Stimulated activated CD4-positive, alpha-beta T cell treated with anti-CD3 and anti-CD28 coated beads, Interleukin-15, amount 100 ng/mL, for 48 hours (primary cell): ENCODE measurements around the gene PBOV1.

Experiments
- DNase-seq, 2 donors: peaks; one replicate each; pipeline ENCODE4 v3.0.0-alpha.2; 2020; ENCODE audit warnings: low read depth in 2 of 2

Gene PBOV1

DNA sequence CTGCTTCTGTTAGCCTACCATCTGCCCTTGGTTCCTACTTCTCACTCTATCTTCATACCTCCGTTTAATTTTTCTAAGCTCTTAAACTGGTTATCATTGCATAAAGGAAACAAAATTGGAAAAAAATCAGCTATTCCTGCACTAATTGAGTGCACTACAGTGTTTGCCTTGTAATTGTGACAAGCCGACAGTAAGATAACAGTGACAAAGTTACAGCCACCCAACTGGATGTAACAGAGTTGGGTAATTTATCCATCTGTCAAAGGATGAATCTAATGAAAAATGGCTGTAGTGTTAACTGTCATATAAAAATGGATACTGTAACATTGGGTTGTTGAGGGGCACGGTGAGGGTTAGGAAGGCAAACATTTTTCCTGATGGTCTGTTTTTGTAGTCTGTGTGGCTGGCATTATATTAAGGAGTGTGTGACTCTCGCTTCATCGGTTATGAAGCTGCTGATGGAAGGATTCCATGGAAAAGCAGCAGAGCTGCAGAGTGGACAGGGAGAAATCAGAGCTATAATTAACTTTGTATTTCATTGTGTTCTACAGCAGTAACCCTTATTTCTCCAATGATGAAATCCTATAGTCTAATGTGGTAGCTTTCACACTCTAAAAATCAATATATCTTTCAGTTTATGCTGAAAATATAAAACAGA, 12.7 kb downstream of the PBOV1 start:
- DNase-seq = no peak

DNA sequence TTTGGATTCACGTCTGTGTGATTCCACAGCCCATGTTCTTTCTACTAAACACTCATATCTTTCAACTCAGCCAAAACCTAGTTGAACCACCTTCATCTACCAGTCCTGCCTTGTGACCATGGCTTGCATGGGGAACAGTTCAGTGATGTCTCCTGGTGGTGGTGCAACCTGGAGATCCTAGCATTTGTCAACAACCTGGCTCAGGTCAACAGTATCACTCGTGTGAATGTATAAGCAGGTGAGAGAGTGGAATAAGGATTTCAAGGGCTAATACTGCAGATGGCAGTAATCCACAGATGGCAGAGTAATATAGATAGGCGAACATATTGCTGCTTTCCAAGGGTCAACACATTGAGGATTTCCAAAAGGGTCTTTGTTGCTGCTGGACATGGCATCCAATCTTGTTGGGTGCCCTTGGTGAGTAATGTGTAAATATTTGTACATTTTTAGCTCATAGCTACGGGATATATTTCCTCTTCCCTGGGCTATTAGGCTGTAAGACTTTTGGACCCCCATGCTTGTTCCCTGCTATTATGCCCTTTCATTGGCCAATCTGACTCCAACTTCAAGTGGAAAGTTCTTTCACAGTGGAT, 13.4 kb downstream of the PBOV1 start:
- DNase-seq = no peak

DNA sequence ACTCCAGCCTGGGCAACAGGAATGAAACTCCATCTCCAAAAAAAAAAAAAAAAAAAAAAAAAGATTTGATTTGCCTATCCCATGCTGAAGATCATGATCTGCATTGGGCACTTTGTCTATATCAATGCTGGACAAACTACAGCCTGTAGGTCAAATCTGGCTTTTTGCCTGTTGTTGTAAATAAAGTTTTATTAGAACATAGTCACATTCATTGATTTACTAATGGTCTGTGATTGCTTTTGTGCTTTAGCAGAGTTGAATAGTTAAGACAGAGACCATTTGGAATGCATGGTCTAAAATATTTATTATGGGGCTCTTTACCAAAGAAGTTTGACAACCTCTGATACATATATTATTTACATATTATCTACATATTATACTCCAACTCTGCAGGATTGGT, 14.0 kb downstream of the PBOV1 start:
- no peak for DNase-seq

DNA sequence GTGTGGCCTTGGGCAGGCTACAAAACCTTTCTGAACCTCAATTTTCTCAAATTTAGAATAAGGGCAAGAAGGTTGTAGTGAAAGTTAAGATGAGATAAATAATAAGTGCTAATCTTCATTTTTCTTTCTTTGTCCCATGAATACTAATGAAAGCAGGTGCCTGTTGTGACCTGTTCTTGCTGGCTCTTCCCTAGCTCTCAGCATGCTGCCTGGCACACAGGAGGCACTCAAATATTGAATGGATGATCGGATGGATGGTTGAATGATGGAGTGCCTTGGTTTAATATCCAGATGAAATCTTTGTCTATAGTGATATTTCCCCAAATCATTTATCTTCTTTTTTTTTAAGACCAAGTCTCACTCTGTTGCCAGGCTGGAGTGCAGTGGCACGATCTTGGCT, 15.0 kb downstream of the PBOV1 start:
- DNase-seq = no peak

DNA sequence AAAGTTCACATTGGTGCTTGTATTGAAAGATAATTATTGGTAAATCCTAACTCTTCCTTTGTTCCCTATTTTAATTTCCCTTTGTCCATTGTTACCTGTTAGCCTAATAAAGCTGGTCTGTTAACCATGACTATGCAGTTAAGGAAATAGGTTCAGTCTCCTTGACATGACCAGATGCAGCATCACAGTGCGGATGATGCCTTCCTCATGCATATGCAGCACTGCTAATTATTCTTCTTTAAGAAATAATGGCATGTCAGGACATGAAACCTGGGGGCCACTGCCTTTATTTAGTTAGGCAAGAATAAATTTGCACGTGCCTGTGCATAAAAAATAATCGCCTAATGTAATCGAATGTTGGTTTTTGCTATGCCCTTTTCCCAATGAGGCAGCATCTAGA, 16.5 kb downstream of the PBOV1 start:
- no peak for DNase-seq

DNA sequence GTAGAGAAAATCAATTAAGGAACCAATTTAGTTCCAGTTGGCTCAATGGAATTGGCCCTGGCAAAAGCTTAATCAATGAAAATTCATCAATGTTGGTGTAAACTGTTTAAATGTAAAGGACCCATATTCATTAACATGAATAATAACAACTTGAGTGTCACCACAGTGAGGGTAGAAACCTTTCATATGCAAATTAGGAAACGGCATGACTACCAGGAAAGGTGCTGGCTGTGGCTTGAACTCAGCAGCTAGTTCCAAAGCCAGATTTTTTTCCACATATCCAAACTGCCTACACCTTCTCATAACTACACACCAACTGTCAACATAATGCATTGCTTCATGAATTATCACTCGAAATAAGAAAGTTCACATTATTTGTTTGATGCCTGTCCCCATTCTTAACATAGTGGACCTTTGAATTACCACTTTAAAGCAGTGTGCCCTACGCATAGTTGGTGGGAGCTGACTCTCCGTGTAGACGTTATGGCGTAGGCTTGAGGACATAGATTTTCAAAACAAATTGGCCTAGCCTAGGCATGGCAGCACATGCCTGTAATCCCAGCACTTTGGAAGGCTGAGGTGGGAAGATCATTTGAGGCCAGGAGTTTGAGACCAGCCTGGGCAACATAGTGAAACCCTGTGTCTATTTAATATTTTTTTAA, 19.7 kb downstream of the PBOV1 start:
- no peak for DNase-seq

DNA sequence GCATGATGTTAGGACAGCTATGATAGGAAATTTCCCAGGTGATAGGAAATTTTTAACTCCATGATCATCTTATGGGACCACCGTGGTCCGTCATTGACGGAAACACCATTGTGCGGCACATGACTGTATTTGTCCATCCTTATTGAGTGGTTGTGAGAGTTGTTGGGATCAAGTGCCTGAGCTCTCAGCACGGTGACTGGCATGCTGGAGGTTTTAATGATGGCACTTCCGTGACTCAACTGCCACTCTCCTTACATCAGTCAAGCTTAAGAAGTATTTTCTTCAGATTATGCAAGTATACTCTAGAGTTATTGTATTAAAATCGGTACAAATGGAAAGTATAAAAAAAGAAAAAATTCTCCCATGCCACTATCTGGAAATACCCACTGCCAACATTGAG, 20.7 kb downstream of the PBOV1 start:
- DNase-seq = no peak

DNA sequence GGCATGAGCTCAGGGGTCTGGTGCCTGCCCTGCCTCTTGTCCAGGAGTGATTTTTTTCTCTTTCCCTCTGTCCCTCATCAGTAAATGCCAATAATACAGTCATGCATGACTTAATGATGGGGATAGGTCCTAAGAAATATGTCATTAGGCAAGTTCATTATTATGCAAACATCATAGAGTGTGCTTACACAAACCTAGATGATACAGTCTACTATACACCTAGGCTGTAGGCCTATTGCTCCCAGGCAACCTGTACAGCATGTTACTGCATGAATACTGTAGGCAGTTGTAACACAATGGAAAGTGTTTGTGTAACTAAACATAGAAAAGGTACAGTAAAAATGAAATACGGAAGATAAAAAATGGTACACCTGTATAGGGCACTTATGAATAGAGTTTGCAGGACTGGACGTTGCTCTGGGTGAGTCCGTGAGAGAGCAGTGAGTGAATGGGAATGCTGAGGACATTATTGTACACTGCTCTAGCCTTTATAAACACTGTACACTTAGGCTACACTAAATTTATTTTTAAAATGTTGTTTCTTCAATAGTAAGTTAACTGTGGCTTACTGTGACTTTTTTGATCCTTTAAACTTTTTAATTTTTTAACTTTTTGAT, 22.1 kb downstream of the PBOV1 start:
- no peak for DNase-seq

DNA sequence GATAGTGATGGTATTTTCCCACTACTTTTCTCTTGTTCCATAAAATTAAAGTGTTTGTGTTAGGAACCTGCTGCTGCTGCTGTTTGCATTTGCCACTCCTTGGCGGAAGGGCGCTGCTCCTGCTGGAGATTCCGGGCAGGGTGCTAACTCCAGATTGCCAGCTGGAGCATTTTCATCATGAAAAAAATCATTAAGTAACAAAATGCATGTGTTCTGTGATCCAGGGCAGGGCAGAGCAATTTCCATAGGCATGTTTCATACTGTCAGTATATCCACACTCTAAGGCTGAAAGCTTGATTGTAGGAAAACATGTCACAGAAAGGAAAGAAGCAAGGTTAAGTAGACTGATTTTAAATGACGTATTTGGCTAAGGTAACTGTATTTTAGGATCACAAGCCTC, 24.0 kb downstream of the PBOV1 start:
- DNase-seq = no peak

DNA sequence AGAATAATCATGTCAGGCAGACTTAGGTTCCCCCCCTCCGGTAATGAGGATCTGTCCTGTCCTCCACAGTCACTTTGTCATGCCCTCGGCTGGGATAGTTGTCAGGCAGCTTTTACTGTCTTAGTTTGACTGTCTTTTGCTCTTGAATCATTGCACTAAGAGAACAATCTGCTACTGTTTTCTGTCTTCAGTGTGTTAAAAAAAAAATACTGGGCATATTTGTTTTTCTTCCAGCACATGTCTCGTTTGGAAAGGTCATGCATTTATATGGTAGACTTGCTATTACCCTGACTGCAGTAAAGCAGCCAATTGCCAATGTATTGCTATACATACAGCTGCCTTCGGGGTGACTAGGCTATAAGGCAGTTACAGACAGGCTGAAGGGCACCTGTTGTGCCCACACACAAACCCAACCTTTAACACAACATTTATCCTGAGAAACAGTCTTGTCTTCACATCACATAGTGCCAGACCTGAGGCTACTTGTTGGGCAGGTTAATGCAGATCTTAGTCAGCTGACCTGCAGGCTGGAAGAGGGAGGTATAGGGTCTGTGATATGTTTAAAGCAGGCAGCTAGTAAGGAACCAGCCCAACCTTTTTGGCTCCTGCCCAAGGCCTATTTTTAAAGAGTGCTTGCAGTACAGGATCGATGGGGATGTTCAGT, 29.9 kb downstream of the PBOV1 start:
- no peak for DNase-seq

DNA sequence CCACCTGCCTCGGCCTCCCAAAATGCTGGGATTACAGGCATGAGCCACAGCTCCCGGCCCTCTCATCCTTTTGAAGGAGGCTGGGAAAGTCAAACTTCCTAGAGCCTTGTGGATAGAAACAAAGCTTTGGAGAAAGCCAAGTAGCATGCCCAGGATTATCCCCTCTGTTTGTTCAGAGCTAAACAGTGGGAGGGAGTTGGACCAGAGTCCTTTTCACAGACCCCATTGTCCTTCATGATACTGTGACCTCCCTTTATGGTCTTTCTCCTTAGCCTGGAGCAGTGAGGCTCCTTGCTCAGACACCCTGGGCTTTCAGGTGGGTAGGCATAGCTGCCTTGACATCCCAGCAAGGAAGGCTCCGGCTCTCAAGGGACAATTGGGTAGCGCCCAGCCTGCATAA, 31.1 kb downstream of the PBOV1 start:
- no peak for DNase-seq

DNA sequence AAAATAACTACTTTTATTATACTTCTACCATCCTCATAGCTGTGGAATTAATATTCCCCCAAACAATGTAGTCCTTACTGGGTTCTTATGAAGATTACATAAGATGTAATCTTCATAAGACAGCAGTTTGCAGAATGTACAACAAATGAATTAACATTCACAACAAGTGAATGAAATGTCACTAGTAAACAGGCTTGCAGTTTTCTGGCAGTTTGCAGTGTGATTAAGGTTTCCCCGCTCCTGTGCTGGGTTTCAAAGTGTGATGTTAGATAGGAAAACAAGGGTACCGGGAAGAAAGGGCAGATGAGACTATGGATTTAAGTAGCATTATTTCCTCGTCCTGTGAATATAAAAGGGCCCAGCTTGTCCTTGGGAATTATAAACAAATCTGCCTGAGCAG, 34.1 kb downstream of the PBOV1 start:
- no peak for DNase-seq

DNA sequence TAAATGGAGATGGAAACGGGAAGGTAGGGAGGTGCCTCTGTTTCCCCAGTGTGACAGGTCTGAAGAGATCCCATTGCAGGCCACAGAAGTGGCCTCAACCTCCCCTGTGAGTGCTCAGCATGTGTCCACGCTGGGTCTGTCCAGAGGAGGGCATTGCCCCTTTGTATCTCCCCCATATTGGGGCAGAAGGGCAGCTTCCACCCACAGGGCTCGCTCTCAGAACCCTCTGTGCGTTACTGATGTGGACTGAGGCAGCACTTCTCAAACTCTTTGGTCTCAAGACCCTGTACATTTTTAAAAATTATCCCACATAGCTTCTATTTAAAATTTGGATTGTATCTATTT, 34.5 kb downstream of the PBOV1 start:
- DNase-seq = no peak

DNA sequence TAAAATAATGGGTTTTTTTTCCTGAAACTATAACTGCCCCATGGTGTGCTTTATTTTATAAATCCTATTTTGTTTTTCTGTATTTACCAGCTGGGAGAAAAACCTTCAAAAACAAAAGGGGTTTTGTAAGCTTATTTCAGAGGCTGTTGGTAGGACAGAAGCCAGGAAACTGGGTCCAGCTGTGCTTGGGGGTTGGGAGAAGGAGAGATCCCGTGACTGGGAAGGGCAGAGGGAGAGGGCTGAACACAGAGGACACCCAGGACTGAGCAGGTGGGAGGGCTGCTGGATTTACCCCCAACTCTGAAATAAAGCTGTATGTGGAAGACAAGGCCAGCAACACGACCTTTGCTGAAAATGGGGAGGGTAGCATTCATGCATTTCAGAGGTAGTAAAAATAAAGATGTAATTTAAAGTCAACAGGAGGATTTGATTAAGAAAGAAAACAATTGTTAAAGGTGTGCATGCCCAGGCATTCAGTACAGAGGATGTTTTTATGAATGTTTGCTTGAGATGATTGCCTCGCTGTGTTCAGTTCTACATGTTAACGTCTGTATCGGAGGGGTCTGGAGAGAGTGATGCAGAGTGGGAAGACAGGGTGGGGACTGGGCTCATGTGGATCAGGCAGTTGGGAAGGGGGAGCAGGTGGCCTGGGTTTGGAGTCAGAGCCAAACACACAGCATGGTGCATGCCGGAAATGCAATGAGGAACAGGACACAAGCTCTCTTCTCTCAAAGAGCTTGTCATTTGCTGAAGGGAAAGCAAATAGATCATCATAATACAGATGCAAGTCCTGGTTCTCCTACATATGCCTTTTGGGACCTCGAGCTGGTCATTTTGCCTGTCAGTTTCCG, 35.1 kb downstream of the PBOV1 start:
- no peak for DNase-seq

DNA sequence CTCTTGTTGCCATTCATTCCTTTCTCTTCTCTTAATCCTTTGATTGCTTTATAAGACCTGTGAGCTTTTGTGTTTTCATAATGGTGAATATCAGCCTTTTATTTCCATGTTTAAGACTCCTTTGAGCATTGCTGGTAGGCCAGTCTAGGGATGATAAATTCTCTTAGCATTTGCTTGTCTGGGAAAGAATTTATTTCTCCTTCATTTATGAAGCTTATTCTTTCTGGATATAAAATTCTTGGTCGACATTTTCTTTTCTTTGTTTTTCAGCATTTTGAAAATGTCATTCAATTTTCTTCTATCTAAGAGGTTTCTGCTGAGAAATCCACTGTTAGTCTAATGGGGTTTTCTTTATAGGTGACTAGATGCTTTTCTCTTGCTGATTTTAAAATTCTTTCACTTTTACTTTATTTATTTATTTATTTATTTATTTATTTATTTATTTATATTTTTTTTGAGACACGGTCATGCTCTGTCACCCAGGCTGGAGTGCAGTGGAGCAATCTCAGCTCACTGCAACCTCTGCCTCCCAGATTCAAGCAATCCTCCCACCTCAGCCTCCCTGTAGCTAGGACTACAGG, 41.5 kb downstream of the PBOV1 start:
- no peak for DNase-seq

DNA sequence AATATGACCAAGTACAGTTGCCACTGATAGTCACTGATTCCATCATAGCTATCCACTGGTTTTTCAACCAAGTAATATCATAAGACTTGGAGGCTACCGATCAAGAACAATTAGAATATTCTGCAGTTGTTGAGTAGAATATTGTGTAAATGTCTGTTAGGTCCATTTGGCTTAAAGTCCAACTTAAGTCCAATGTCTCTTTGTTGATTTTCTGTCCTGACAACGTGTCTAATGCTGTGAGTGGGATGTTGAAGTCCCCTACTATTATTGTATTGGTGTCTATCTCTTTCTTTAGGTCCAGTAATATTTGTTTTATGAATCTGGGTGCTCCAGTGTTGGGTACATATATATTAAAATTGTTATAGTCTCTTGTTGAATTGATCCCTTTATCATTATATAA, 42.7 kb downstream of the PBOV1 start:
- DNase-seq = no peak
